OCI-LY3 (cell line): Measurements from ENCODE around the gene LOX.

Source experiments
- H2AFZ ChIP-seq: fragments of 200-600, 300-600 bp; shearing (Covaris generic); 2 replicates; pipeline ENCODE4 v1.6.0; 2014; ENCODE audit warnings: antibody characterized with exemption, low read depth, low read length
- H3K27ac ChIP-seq: fragments of 200-600, 300-600 bp; sonication (generic); 2 replicates; pipeline ENCODE4 v1.5.1; 2014; ENCODE audit warnings: mild to moderate bottlenecking, low read length, moderate library complexity, mixed read lengths
- H3K27me3 ChIP-seq: fragments of 200-600, 300-600 bp; sonication (generic); 2 replicates; pipeline ENCODE4 v1.6.1; 2014; ENCODE audit warnings: low read depth, low read length, mixed read lengths
- H3K36me3 ChIP-seq: fragments of 200-600, 300-600 bp; sonication (generic); replicated peaks from 2 replicates; pipeline ENCODE3; 2014; ENCODE audit warnings: low read depth, low read length, mixed read lengths
- H3K4me1 ChIP-seq: fragments of 300-600, 200-600 bp; sonication (generic); 2 replicates; pipeline ENCODE4 v1.6.1; 2014; ENCODE audit warnings: low read length, mixed read lengths
- H3K4me2 ChIP-seq: fragments of 200-600, 300-600 bp; sonication (generic); 2 replicates; pipeline ENCODE4 v1.6.1; 2014; ENCODE audit warnings: low read length, mixed read lengths
- H3K4me3 ChIP-seq: fragments of 300-600, 200-600 bp; sonication (generic); 2 replicates; pipeline ENCODE4 v1.5.1; 2014; ENCODE audit warnings: antibody characterized with exemption, mild to moderate bottlenecking, low read length, moderate library complexity
- H3K79me2 ChIP-seq: fragments of 300-600, 200-600 bp; shearing (Covaris generic); 2 replicates; pipeline ENCODE4 v1.6.1; 2014; ENCODE audit warnings: mild to moderate bottlenecking, low read length, mixed read lengths
- H3K9ac ChIP-seq: fragments of 300-600, 200-600 bp; shearing (Covaris generic); 2 replicates; pipeline ENCODE4 v1.6.0; 2014; ENCODE audit warnings: mild to moderate bottlenecking, low read length, moderate library complexity
- H3K9me3 ChIP-seq: fragments of 200-600, 300-600 bp; shearing (Covaris generic); 2 replicates; pipeline ENCODE4 v1.6.1; 2014; ENCODE audit warnings: low read length, mixed read lengths; ENCODE audit not compliant: insufficient read depth
- H4K20me1 ChIP-seq: fragments of 200-600, 300-600 bp; sonication (generic); 2 replicates; pipeline ENCODE4 v1.6.1; 2016; ENCODE audit warnings: low read length, mixed read lengths; ENCODE audit not compliant: insufficient read depth
- CTCF ChIP-seq: fragments of 200-600, 300-600 bp; sonication (generic); IDR thresholded peaks from 2 replicates; pipeline ENCODE4 v1.5.1; 2014; ENCODE audit warnings: antibody characterized with exemption, low read length, low read depth
- EZH2phosphoT487 ChIP-seq: fragments of 200-600 bp; shearing (Covaris generic); IDR thresholded peaks from 2 replicates; pipeline ENCODE4 v1.6.1; 2018; ENCODE audit warnings: antibody characterized with exemption, mixed run types, low read depth

Gene LOX

GRCh38 chr5:122073018-122073417, 5.0 kb downstream of the LOX start:
- H3K36me3 ChIP-seq: no peaks in the 10 kb centered on the region
- no peak for TF ChIP-seq EZH2phosphoT487
- TF ChIP-seq CTCF: no peak
- no peak overlapping the region for H3K9ac ChIP-seq
- H3K79me2 ChIP-seq: no peaks in the 10 kb centered on the region
- no peak overlapping the region for H3K4me3 ChIP-seq
- no peak overlapping the region for H3K27ac ChIP-seq
- no peak overlapping the region for H2AFZ ChIP-seq
- H4K20me1 ChIP-seq: no peaks in the 10 kb centered on the region
- H3K27me3 ChIP-seq: no peaks in the 10 kb centered on the region
- no peaks in the 10 kb centered on the region for H3K9me3 ChIP-seq
- H3K4me1 ChIP-seq: peaks cover 9% of the 10 kb centered on the region
- no peak overlapping the region for H3K4me2 ChIP-seq

DNA sequence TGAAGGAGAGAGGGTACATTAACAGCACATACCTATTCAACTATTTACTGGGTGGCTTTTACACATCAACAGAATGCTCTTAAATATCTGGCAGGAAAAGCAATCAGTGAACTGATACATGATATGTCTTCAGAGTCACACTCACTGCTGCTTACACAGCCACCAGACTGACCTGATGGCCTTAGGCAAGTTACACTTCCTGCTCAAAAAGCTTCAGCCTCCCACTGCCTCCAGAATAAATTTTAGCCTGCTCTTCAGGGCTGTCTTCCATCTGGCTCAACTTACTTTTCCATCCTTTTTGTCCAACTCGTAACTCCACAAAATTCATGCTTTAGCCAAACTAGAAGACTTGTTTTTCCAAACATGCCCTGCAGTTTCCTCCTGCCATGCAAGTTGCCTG, 10.7 kb downstream of the LOX start:
- Histone ChIP-seq H3K9me3 (no peaks in the 10 kb centered on the region), H3K4me1 (peaks cover 18% of the 10 kb centered on the region), H3K27ac (no peak overlapping the region), H2AFZ (no peak overlapping the region), H3K4me2 (no peak overlapping the region), H3K27me3 (no peaks in the 10 kb centered on the region), H3K4me3 (no peak overlapping the region), H3K9ac (no peak overlapping the region), H4K20me1 (no peaks in the 10 kb centered on the region), H3K79me2 (no peaks in the 10 kb centered on the region), H3K36me3 (no peaks in the 10 kb centered on the region)
- TF ChIP-seq EZH2phosphoT487 (no peak), CTCF (no peak)

DNA sequence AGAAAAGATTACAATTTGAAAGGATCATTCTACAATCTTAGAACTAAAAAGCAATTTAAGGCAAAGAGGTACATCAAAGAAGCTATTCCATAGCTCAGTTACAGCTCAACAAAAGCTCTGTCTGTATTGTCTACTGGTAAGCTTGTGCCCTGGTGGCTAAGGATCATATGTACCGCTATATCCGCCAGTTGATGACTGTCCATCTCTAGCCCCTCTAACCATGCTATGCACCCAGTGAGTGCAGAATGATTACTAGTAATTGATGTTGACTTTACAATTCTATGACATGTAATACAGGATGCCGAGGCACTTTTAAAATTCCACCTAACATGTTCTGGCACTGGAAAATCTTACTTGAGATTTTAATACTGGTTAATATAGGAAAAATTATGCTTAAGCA, 13.1 kb downstream of the LOX start:
- H4K20me1 ChIP-seq: no peaks in the 10 kb centered on the region
- H3K4me1 ChIP-seq: peaks cover 18% of the 10 kb centered on the region
- no peaks in the 10 kb centered on the region for H3K36me3 ChIP-seq
- H3K4me3 ChIP-seq: no peak overlapping the region
- H3K4me2 ChIP-seq: no peak overlapping the region
- no peaks in the 10 kb centered on the region for H3K9me3 ChIP-seq
- no peak overlapping the region for H2AFZ ChIP-seq
- no peaks in the 10 kb centered on the region for H3K27me3 ChIP-seq
- H3K27ac ChIP-seq: no peak overlapping the region
- no peak overlapping the region for H3K9ac ChIP-seq
- no peak for TF ChIP-seq CTCF
- TF ChIP-seq EZH2phosphoT487: no peak
- no peaks in the 10 kb centered on the region for H3K79me2 ChIP-seq

DNA sequence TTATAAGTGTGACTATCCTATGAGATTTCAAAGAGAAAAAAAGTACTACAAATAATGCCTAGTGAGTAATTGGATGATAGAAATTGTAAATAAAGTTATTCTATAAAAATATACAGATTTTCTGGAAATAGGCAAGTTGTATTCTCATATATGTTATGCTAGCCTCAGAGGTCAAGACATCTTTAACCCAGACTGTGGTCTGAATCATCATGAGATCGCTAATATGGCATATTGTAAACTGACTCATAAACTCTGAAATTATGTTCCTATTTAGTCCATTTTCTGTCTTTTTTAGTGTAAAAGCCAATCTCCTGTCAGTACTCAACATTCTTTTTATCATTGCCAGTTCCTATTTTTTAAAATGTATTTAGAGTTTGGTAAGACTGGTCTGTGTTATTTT, 14.2 kb downstream of the LOX start:
- no peak for TF ChIP-seq CTCF
- TF ChIP-seq EZH2phosphoT487: no peak
- Histone ChIP-seq H3K9me3 (no peaks in the 10 kb centered on the region), H2AFZ (no peak overlapping the region), H3K36me3 (no peaks in the 10 kb centered on the region), H3K27ac (no peak overlapping the region), H3K4me2 (no peak overlapping the region), H3K4me3 (no peak overlapping the region), H3K27me3 (no peaks in the 10 kb centered on the region), H4K20me1 (no peaks in the 10 kb centered on the region), H3K4me1 (peaks cover 18% of the 10 kb centered on the region), H3K79me2 (no peaks in the 10 kb centered on the region), H3K9ac (no peak overlapping the region)
